Measurements from ENCODE around the gene ZNF626.

GRCh38 chr19:20640023-20640422 lies 21.3 kb downstream of the ZNF626 start:
- no peak for TF ChIP-seq CTCF (IDR thresholded peaks at IDR 0.05)
- TF ChIP-seq EZH2phosphoT487 (IDR thresholded peaks at IDR 0.05), result no peak
